Uterus (tissue), 4 donors: Measurements from ENCODE around the gene MBD5. TPM values are rescaled to one million over a fixed set of nuclear protein-coding genes. Genes with fewer than 3 reads are reported as not detected.
"Not testable (repeated sequence)": the region's sequence is repeated elsewhere in the genome, so short reads cannot be mapped to it uniquely, and the experiment has no call there.

Source experiments
- DNase-seq, 2 donors: peaks; one replicate each; pipeline ENCODE4 v3.0.0-alpha.2; 2019 to 2020
- H3K27ac ChIP-seq, 2 donors: fragments of 200-600 bp; sonication (generic); 1 replicate in 1 of 2; 2 replicates in 1 of 2; pipeline ENCODE4 v1.5.1; 2016 to 2018
- H3K27me3 ChIP-seq, 2 donors: fragments of 200-600 bp; sonication (generic); one replicate each; pipeline ENCODE4 v1.5.1; 2018 to 2019; ENCODE audit warnings: control low read depth in 1 of 2
- H3K36me3 ChIP-seq, 2 donors: fragments of 200-600 bp; sonication (generic); one replicate each; pipeline ENCODE4 v1.5.1; 2019; ENCODE audit warnings: control low read depth in 1 of 2
- H3K4me1 ChIP-seq, 2 donors: fragments of 200-600 bp; sonication (generic); one replicate each; pipeline ENCODE4 v1.5.1; 2018 to 2019; ENCODE audit warnings: control low read depth in 1 of 2
- H3K4me3 ChIP-seq, 2 donors: fragments of 200-600 bp; sonication (generic); 1 replicate in 1 of 2; 2 replicates in 1 of 2; pipeline ENCODE4 v1.5.1; 2018 to 2019; ENCODE audit warnings: mild to moderate bottlenecking in 1 of 2
- H3K9me3 ChIP-seq, 2 donors: fragments of 200-600 bp; sonication (generic); one replicate each; pipeline ENCODE4 v1.5.1; 2019; ENCODE audit warnings: control low read depth in 1 of 2
- CTCF ChIP-seq, 4 experiments: fragments of 200-600 bp in 2 of 4; fragments of 450-650 bp in 2 of 4; sonication (generic) in 2 of 4; IDR thresholded peaks; one replicate each; pipeline ENCODE4 v1.5.1; 2016 to 2019; ENCODE audit warnings: antibody characterized with exemption in 4 of 4, mild to moderate bottlenecking in 2 of 4, moderate library complexity in 1 of 4
- POLR2A ChIP-seq, 2 donors: fragments of 450-650 bp; IDR thresholded peaks; one replicate each; pipeline ENCODE4 v1.6.1; 2016; ENCODE audit warnings: antibody characterized with exemption in 2 of 2, mild to moderate bottlenecking in 1 of 2, moderate library complexity in 1 of 2
- intact Hi-C: fragments of 100-400 bp; cut with DNase I; formaldehyde crosslinking; loops from one replicate; pipeline ENCODE4 v1.15.1; 2023; ENCODE audit warnings: low total_unique reads
- total RNA-seq, 4 donors: library from RNA; depleted of rRNA in 3 of 4; stranded (reverse); fragments of >200 nt in 3 of 4; gene quantifications; one replicate each; pipeline versions ENCODE4 v1.1.0 to v1.2.4, GENCODE V29; 2014 to 2023
- donor health status: DM: yes; HTN: yes; CAD: no.

MBD5 gene
- total RNA-seq, 4 donors from 2014 or later, result 17.4 to 77.9 (median 51.5) TPM

DNA sequence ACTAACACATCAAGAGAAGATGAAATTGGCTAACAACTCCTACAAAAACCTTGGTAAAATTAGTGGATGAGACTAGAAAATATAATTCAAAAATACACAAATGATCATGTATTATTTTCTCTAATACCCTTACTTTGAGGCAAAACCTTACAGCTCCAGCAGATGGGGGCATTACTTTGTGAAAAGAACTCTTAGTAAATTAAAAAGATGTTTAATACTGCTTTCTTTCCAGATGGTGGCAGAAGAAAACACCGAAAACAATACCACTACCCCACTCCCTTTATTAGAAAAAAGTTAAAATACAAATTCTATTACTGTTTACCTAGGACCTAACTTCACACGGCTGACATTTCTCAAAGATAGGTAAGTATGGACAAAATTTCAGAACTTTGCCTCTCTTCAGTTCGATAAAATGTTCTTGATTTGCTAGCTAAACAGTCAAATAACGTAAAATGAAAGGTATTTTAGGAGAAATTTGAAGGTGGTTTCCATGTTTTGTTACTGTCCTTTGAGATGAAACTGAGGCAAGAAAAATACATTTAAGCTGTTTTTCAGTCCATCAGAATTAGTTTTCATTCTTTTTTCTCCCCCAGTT, 31.0 kb upstream of the MBD5 start:
- H3K27me3 ChIP-seq, result no peaks in the 10 kb centered on the region
- H3K27ac ChIP-seq, result no peak overlapping the region
- intact Hi-C loops, result no loop called here
- no peaks in the 10 kb centered on the region for H3K4me1 ChIP-seq
- TF ChIP-seq CTCF (IDR thresholded peaks at IDR 0.05), result peak; percentile 46 to 69 (median 54)
- TF ChIP-seq POLR2A (IDR thresholded peaks at IDR 0.05), result no peak
- DNase-seq, result no peak
- H3K9me3 ChIP-seq, result no peaks in the 10 kb centered on the region
- H3K4me3 ChIP-seq, result no peak overlapping the region
- H3K36me3 ChIP-seq, result no peaks in the 10 kb centered on the region

GRCh38 chr2:147994965-147995364, 25.9 kb upstream of the MBD5 start:
- H3K27me3 ChIP-seq, H3K36me3 ChIP-seq, H3K9me3 ChIP-seq, H3K4me1 ChIP-seq, DNase-seq, H3K4me3 ChIP-seq, H3K27ac ChIP-seq, intact Hi-C loops: not testable (repeated sequence)

DNA sequence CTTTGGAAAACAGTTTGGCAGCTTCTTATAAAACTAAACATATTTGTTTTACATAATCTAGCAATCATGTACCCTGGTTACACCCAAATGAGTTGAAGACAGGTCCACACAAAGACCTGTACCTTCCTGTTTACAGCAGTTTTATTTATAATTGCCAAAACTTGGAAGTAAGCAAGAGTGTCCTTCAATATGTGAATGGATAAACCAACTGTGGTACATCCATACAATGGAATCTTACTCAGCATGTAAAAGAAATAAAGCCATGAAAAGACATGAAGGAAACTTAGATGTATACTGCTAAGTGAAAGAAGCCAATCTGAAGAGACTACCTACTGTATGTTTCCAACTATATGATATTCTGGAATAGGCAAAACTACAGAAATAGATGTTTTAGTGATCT, 24.1 kb upstream of the MBD5 start:
- Histone ChIP-seq H3K9me3 (no peaks in the 10 kb centered on the region), H3K4me1 (no peaks in the 10 kb centered on the region), H3K27ac (no peak overlapping the region), H3K27me3 (no peaks in the 10 kb centered on the region), H3K36me3 (no peaks in the 10 kb centered on the region), H3K4me3 (no peak overlapping the region)
- intact Hi-C loops, result no loop called here
- TF ChIP-seq POLR2A (IDR thresholded peaks at IDR 0.05), result no peak
- DNase-seq, result no peak

DNA sequence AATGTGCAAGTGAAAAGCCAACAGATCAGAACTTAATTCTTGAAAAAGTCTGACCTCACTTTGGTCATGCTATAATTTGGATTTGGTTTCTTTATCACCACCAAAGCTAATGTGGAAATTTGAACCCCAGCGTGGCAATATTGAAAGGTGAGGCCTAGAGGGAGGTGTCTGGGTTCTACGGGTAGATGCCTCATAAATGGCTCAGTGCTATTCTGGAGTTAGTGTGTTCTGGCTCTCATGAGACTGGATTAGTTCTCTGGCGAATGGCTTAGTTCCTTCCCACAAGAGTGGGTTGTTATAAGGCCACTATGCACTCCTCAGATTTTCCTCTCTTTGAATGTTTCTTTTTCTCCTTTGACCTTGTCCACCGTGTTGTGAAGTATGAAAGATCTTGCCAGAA, 22.7 kb upstream of the MBD5 start:
- intact Hi-C loops, result no loop called here
- no peak overlapping the region for H3K27ac ChIP-seq
- TF ChIP-seq CTCF (IDR thresholded peaks at IDR 0.05), result no peak
- TF ChIP-seq POLR2A (IDR thresholded peaks at IDR 0.05), result no peak

GRCh38 chr2:147999126-147999525, 21.8 kb upstream of the MBD5 start:
- Histone ChIP-seq H3K9me3 (no peaks in the 10 kb centered on the region), H3K4me1 (no peaks in the 10 kb centered on the region), H3K27me3 (no peaks in the 10 kb centered on the region), H3K36me3 (no peaks in the 10 kb centered on the region), H3K27ac (no peak overlapping the region), H3K4me3 (no peak overlapping the region)
- intact Hi-C loops, result no loop called here
- no peak for TF ChIP-seq POLR2A (IDR thresholded peaks at IDR 0.05)
- TF ChIP-seq CTCF (IDR thresholded peaks at IDR 0.05), result no peak
- no peak for DNase-seq

More for the DNA sequence above, 22.7 kb upstream of the MBD5 start:
- Histone ChIP-seq H3K36me3 (no peaks in the 10 kb centered on the region), H3K4me1 (no peaks in the 10 kb centered on the region), H3K9me3 (no peaks in the 10 kb centered on the region), H3K4me3 (no peak overlapping the region), H3K27me3 (no peaks in the 10 kb centered on the region)
- DNase-seq, result no peak

DNA sequence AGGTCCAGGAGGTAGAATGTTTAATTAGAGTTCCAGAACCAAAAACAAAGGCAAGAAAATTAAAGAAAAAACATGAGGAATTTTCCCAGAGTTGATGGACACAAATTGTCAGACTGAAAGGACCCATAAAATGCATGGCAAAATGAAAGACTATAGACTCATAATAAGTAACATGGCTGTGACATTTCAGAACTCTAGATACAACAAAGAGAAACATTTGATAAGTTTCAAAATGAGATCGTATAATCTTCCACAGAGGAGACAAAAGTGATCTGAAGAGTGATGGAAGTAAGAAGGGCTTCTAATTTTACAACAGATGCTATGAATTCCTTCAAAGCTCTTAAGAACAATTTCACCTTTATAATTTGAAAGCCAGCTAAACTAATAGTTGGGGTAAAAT, 20.8 kb upstream of the MBD5 start:
- intact Hi-C loops, result no loop called here
- TF ChIP-seq POLR2A (IDR thresholded peaks at IDR 0.05) (no peak), CTCF (IDR thresholded peaks at IDR 0.05) (no peak)

DNA sequence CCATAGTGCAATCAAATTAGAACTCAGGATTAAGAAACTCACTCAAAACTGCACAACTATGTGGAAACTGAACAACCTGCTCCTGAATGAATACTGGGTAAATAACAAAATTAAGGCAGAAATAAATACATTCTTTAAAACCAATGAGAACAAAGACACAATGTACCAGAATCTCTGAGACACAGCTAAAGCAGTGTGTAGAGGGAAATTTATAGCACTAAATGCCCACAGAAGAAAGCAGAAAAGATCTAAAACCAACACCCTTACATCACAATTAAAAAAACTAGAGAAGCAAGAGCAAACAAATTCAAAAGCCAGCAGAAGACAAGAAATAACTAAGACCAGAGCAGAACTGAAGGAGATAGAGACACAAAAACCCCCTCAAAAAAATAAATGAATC, 18.5 kb upstream of the MBD5 start:
- H3K4me1 ChIP-seq, intact Hi-C loops, H3K27ac ChIP-seq, H3K4me3 ChIP-seq, H3K9me3 ChIP-seq, DNase-seq, H3K36me3 ChIP-seq, H3K27me3 ChIP-seq: not testable (repeated sequence)

More for the DNA sequence above, 20.8 kb upstream of the MBD5 start:
- H3K4me1 ChIP-seq, result no peaks in the 10 kb centered on the region
- no peaks in the 10 kb centered on the region for H3K9me3 ChIP-seq
- no peak for DNase-seq
- H3K27me3 ChIP-seq, result no peaks in the 10 kb centered on the region
- no peak overlapping the region for H3K4me3 ChIP-seq
- H3K36me3 ChIP-seq, result no peaks in the 10 kb centered on the region
- H3K27ac ChIP-seq, result no peak overlapping the region
